Measurements from ENCODE around the gene FAIM.

The FAIM gene

DNA sequence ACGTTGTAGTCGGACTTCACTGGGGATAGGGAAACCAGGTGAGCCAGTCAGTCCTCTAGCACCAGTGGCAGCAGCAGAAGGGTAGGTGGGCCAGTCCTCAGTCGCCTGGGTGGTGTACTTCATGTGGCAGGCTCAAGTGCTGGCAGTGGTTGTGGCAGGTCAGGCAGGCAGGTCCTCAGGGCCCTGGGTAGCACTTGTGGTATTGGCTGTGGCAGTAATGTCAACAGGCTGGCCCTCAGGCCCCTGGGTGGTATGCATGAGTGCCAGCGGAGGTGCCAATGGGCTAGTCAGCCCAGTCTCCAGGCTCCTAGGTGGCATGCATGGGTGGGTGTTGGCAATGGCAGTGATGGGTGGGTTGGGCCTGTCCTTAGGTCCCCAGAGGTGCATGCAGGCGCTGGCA is 40.6 kb downstream of the FAIM start:
- TF ChIP-seq, protein P1, sequence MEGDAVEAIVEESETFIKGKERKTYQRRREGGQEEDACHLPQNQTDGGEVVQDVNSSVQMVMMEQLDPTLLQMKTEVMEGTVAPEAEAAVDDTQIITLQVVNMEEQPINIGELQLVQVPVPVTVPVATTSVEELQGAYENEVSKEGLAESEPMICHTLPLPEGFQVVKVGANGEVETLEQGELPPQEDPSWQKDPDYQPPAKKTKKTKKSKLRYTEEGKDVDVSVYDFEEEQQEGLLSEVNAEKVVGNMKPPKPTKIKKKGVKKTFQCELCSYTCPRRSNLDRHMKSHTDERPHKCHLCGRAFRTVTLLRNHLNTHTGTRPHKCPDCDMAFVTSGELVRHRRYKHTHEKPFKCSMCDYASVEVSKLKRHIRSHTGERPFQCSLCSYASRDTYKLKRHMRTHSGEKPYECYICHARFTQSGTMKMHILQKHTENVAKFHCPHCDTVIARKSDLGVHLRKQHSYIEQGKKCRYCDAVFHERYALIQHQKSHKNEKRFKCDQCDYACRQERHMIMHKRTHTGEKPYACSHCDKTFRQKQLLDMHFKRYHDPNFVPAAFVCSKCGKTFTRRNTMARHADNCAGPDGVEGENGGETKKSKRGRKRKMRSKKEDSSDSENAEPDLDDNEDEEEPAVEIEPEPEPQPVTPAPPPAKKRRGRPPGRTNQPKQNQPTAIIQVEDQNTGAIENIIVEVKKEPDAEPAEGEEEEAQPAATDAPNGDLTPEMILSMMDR (IDR thresholded peaks at IDR 0.05; ENCODE audit: control extremely low read depth, extremely low read depth, low read depth, missing control alignments): no peak
- ChIA-PET POLR2A (no interaction called here), CTCF (no interaction called here)
- no peak for DNase-seq (ENCODE audit: extremely low spot score)

DNA sequence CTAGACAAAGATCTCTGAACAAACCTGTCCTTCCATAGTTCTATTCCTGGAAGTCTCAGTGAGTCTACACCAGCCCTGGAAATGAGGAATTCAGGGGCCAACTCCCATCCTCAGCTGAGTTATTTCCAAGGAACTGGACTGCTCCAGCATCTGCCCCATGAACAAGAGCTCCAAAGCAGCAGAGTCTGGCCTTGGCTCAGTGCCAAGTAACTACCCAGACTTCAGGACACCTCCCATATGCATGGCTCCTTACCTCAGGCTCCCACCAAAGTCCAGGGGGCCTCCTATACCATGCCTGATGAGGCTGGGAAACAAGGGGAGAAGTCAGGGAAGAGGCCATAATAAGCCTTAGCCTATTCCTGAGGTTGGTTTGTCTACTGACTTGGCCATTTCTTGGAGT is 45.0 kb downstream of the FAIM start:
- DNase-seq (ENCODE audit: extremely low spot score): no peak

DNA sequence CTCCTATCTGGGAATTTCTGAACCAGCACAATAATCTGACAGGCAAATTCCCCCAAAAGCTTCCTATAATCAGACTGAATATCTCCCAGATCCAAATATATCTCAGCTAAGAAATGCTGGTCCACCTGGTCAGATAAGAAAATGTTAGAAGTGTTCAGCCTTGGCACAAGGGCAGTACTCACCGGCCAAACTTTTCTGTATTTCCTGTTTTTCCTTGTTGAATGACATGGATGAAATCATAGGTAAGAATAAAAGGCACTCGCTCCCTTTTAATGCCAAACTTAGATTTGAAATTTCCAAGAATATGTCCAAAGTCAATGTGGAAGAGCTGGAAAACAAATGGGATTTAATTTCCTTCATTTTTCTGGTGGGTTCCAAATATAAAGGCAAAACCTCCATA is 48.9 kb downstream of the FAIM start:
- CTCF ChIA-PET: interaction anchor here (0.5 to 1.0 kb wide), 2 partner anchors 9 to 193 kb away, joined by 3 to 4 read pairs; no protein-coding TSS in a partner anchor
- no peak for DNase-seq (ENCODE audit: extremely low spot score)
- TF ChIP-seq, protein P1 (IDR thresholded peaks at IDR 0.05; ENCODE audit: control extremely low read depth, extremely low read depth, low read depth, missing control alignments): no peak
- POLR2A ChIA-PET: interaction anchor here (0.5 kb wide), 1 partner anchor 182 kb away, joined by 5 read pairs; no protein-coding TSS in a partner anchor

More for the DNA sequence above, 45.0 kb downstream of the FAIM start:
- ChIA-PET POLR2A (no interaction called here), CTCF (interaction anchor here (1.4 to 3.2 kb wide), 3 partner anchors 13 to 270 kb away, joined by 3 to 12 read pairs (median 4); no protein-coding TSS in a partner anchor)
- TF ChIP-seq, protein P1 (IDR thresholded peaks at IDR 0.05; ENCODE audit: control extremely low read depth, extremely low read depth, low read depth, missing control alignments): no peak

DNA sequence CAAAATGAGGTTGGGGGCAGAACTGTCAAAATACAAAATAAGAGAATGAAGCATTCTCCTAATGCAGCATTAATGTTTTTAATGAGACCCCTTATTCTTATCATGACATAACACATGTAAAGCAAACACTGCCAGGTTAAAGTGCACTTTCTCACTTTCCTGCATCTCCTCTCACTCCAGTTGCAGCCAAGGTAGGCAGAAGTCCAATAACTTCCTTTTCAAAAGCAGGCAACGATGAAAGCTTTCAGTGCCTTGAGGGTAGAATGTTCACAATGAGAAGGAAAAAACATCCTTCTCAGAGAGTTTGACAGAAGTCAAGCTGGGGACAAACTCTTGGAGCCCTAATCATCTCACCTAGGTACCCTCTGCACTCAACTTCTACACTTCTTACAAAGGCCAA is 59.5 kb downstream of the FAIM start:
- DNase-seq (ENCODE audit: extremely low spot score): no peak
- POLR2A ChIA-PET: no interaction called here
- CTCF ChIA-PET: interaction anchor here (0.8 to 1.5 kb wide), 3 partner anchors 27 to 247 kb away, joined by 3 to 5 read pairs (median 3); no protein-coding TSS in a partner anchor
- TF ChIP-seq, protein P1 (IDR thresholded peaks at IDR 0.05; ENCODE audit: control extremely low read depth, extremely low read depth, low read depth, missing control alignments): no peak

DNA sequence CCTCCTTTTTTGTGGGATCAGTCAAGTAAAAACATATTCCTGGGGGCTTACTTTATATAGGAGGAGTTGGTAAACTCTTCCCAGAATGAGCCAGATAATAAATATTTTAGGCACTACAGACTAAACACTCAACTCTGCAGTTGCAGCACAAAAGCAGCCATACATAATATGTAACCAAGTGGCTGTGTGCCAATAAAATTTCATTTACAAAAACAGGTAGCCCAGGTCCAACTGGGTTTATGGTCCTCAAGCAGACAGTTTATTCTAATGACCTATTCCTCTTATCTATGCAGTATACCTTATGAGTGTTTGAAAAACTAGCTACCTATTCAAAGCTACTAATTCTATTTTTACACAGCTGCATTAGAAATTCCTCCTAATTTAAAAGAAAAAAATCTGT is 61.8 kb downstream of the FAIM start:
- POLR2A ChIA-PET: no interaction called here
- TF ChIP-seq, protein P1 (IDR thresholded peaks at IDR 0.05; ENCODE audit: control extremely low read depth, extremely low read depth, low read depth, missing control alignments): no peak
- CTCF ChIA-PET: interaction anchor here (1.2 to 2.6 kb wide), 4 partner anchors 76 to 249 kb away, joined by 3 to 6 read pairs (median 4); partner anchors contain the start of gene CEP70
- no peak for DNase-seq (ENCODE audit: extremely low spot score)

DNA sequence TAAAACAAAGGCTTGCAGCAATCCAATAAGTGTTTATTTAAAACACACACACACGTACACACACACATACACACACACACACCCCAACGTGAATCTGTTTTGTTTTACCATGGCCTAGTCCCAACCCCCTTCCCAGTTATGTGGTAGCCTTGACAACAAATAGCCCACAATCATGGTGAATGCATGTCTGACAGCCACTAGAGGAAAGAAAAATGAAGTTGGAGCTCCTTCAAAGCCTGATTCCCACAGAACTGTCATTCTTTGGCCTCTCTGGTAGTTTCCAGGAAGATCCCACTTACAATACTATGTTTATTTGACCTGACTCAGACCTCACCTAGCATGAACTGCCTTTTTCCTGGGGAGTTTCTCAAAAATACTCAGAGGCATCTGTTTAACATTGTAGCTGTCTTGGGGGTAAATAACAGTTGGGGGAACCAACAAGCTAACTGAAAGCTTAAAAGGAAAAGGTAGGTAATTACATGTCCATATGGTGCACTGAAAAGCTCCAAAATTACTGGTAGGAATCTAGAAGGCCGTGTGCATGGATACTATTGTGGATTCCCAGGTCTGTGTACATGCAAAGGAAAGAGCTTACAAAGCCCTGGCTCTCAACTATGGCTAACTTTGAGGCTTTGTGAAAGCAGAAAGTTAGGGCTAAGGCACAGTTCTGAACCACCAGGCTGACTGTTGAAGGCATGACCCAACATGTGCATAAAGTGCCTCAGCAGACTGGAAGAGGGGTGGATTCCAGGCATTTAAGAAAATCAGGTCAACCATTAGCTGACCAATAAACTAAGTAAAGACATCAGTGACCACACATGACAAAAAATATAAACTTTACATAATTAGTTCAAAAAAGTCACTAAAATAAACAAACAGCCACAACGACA is 65.3 kb downstream of the FAIM start:
- TF ChIP-seq, protein P1 (IDR thresholded peaks at IDR 0.05; ENCODE audit: control extremely low read depth, extremely low read depth, low read depth, missing control alignments): no peak
- CTCF ChIA-PET: interaction anchor here (1.0 to 1.3 kb wide), 3 partner anchors 22 to 249 kb away, joined by 3 to 4 read pairs (median 3); partner anchors contain the start of gene CEP70
- POLR2A ChIA-PET: no interaction called here
- no peak for DNase-seq (ENCODE audit: extremely low spot score)

Data from GM10248 (cell line).